ENCODE results near the gene EPHA1. TPM values are rescaled to one million over a fixed set of nuclear protein-coding genes. Genes with fewer than 3 reads are reported as not detected.
"Not testable (repeated sequence)": the region's sequence is repeated elsewhere in the genome, so short reads cannot be mapped to it uniquely, and the experiment has no call there.

The EPHA1 gene
- total RNA-seq, 1 donor = 2.3 TPM

DNA sequence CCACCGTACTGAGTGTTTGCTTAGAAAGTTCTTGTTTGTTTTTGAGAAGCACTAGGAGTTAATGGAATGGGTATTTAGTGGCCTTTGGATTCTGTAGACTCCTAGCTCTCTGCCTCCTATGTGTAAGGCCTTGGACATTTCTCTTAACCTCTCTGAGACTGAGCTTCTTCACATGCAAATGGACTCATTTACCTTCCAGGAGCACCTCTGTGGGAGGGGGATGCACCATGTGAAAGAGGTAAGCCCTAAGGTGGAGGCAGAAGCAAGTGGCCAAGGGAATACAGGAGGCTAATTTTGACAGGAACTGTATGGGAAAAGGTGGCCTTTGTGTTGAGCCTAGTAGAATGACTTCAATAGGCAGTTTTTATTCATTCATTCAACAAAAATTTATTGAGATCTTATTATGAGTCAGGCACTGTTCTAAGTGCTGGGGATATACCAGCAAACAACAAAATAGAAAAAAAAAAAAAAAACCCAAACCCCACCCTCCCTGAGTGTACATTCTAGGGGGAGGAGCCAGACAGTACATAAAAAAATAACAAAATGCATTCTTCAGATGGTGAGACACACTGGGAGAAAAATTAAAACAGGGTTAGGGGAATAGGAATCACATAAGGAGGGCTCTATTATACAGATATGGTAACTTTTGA is 9.2 kb upstream of the EPHA1 start:
- Histone ChIP-seq H3K4me1 (ENCODE audit: insufficient read depth, low read length) (peaks cover 34% of the 10 kb centered on the region), H3K4me3 (ENCODE audit: low read length) (no peak overlapping the region), H3K9me3 (ENCODE audit: low read depth, low read length) (no peaks in the 10 kb centered on the region), H3K27me3 (ENCODE audit: insufficient read depth, low read length) (no peaks in the 10 kb centered on the region)

DNA sequence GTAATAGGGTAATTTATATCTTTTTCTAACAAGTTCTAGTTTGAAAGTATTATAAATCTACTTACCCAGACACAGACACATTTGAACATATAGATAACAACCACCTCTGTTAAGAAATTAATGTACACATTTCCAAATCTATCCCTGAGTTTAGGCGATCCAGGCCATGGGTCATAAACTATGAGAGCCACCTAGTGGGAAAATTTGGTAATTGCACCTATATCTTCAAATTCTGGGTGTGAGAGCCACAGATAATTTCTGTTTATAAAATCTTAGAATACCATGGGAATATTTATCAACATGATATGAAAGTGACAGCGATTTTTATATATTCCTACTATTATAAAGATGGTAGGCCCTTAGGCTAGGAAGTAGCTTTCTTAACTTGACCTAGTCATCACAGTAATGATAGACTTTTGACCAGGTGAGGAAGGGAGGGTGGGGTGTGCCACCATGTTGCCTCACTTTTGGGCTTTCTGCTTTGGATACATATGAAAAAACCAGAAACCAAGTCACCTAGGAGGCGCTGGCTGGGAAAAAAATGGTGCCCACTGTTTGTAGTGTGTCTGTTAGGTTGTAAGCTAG is 8.0 kb upstream of the EPHA1 start:
- H3K4me3 ChIP-seq (ENCODE audit: low read length) = no peak overlapping the region
- no peaks in the 10 kb centered on the region for H3K9me3 ChIP-seq (ENCODE audit: low read depth, low read length)
- H3K4me1 ChIP-seq (ENCODE audit: insufficient read depth, low read length) = peaks cover 46% of the 10 kb centered on the region
- H3K27me3 ChIP-seq (ENCODE audit: insufficient read depth, low read length) = no peaks in the 10 kb centered on the region

DNA sequence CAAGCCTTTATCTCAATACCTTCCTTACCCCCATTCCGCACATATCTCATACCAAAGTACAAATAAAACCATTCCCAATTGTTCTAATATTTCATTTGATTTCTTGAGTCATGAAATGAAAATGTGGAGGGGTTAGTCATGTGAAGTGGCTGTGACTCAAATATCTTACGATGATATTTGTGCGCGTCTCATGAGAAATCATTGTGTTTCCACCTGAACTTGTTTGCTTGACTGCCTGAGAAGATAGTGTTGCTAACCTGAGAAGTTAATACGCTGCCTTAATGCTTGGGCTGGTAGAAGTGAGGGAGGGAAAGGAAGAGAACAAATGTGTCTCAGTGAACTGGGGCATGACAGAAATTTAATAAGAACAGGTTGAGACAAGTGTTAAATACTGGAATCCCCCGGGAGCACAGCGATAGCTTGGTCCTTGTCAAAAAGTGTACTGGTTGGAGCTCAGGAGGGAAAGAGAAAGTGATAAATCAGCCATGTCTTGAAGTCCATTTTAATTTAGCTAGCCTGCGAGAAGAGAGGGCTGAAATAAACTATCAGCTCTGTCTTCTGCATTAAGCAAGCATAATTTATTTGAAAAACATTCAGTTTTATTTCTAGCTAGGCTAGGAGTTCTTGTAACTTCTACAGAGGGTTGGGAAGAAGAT is 7.2 kb upstream of the EPHA1 start:
- H3K4me3 ChIP-seq (ENCODE audit: low read length) = no peak overlapping the region
- no peaks in the 10 kb centered on the region for H3K9me3 ChIP-seq (ENCODE audit: low read depth, low read length)
- no peaks in the 10 kb centered on the region for H3K27me3 ChIP-seq (ENCODE audit: insufficient read depth, low read length)
- H3K4me1 ChIP-seq (ENCODE audit: insufficient read depth, low read length) = peaks cover 54% of the 10 kb centered on the region

DNA sequence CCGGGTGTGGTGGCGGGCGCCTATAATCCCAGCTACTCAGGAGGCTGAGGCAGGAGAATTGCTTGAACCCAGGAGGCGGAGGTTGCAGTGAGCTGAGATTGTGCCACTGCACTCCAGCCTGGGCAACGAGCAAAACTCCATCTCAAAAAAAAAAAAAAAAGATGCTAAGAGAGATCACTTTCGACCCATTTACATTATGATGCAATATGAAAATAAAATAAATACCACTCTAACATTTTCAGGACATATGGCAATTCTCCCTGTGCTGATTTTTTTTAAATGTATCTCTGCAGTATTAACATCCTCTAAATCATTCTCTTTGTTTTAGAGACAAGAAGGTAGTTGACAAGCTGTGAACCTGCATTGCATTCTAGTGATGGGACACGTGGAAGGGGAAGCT is 6.6 kb upstream of the EPHA1 start:
- not testable (repeated sequence) for H3K27me3 ChIP-seq (ENCODE audit: insufficient read depth, low read length); H3K4me3 ChIP-seq (ENCODE audit: low read length)
- H3K4me1 ChIP-seq (ENCODE audit: insufficient read depth, low read length) = peaks cover 59% of the 10 kb centered on the region

DNA sequence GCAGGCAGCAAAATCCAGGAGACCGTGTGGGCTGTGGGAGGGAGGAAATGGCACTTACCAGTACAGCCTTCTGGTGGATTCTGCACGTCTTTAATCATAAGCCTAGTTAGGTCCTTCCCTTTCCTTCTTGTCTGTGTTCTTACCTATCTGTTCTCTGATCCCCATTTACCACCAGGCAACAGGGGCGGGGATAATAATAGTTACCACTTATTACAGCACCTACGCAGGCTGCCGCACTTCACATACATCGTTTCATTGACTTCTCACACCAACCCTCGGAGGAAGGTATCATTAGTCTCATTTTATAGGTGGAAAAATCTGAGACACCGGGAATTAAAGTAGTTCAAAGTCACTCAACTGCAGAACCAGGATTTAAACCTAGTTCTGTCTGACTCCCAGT is 4.5 kb upstream of the EPHA1 start:
- H3K4me1 ChIP-seq (ENCODE audit: insufficient read depth, low read length) = peaks cover 75% of the 10 kb centered on the region
- H3K4me3 ChIP-seq (ENCODE audit: low read length) = no peak overlapping the region
- no peaks in the 10 kb centered on the region for H3K9me3 ChIP-seq (ENCODE audit: low read depth, low read length)
- no peaks in the 10 kb centered on the region for H3K27me3 ChIP-seq (ENCODE audit: insufficient read depth, low read length)

More for the DNA sequence above, 6.6 kb upstream of the EPHA1 start:
- H3K9me3 ChIP-seq (ENCODE audit: low read depth, low read length) = not testable (repeated sequence)

DNA sequence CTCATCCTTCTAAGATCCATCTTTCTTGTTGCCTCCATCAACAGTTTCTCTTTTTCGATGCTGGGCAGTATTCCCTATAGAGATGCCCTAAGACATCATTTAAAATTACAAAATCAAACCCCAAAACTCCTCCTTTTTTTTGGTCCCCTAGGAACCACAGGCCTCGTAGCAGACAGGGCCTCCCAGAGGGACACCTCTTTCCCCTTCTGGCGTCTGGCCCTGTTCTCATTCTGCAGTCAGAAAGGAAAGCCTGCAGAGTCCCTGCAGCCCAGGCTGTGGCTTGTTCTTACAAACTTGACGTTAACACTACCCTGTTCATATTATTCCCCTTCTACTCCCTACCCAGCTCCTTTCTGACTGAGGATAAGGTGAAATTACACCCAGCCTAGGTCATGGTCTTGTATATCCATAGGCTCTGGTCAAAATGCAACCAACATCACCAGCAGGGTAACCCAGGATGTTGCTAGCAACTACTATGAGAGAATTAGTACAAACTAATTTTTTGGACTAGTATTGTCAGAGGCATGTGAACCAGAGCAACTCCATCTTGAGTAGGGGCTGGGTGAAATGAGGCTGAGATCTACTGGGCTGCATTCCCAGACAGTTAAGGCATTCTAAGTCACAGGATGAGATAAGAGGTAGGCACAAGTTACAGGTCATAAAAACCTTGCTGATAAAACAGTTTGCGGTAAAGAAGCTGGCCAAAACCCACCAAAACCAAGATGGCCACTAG is 3.5 kb upstream of the EPHA1 start:
- H3K9me3 ChIP-seq (ENCODE audit: low read depth, low read length) = no peaks in the 10 kb centered on the region
- H3K4me3 ChIP-seq (ENCODE audit: low read length) = no peak overlapping the region
- no peaks in the 10 kb centered on the region for H3K27me3 ChIP-seq (ENCODE audit: insufficient read depth, low read length)
- H3K4me1 ChIP-seq (ENCODE audit: insufficient read depth, low read length) = peaks cover 85% of the 10 kb centered on the region

DNA sequence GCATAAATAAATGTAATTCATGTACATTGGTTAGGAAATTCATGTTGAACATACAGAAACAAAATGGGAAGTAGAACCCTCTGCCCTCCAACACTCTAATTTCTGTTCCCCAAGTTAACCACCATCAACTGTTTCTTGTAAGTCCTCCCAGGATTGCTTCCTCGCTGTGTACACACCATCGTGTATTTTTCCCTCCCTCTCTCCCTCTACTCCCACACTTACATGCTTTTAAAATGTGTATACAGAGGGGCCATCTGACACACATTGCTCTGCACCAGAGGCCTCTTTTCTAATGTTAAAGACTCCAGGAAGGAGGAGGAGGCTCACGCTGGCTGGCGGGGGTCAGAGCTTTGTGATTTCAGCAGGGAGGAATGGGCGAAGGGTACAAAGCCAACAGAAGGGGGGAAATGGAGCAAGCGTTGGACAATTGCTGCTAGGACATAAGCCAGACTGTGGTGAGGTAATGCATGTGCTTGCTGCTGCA is 1.9 kb upstream of the EPHA1 start:
- Histone ChIP-seq H3K4me1 (ENCODE audit: insufficient read depth, low read length) (peaks cover 90% of the 10 kb centered on the region), H3K27me3 (ENCODE audit: insufficient read depth, low read length) (no peaks in the 10 kb centered on the region), H3K4me3 (ENCODE audit: low read length) (no peak overlapping the region), H3K9me3 (ENCODE audit: low read depth, low read length) (no peaks in the 10 kb centered on the region)

DNA sequence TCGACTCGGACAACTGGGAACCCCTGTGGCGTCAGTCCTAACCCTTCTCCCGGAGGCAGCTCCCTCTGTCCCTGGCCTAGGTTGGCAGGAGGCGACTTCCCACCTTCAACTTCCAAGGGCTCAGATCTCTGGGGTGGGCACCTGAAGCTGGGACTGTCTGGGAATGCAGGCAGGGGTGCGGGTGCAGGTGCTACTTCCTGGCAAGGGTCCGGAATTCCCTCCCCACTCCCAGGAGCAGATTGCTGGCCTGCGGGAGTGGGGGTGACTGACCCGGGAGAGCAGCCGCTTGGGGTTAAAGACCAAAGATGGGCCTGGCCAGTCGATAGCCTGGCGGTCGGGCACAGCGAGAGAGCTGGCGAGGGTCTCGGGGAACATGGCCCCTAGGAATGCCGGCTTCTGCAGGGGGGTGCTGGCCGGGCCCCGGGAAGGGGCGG is 387 bp downstream of the EPHA1 start:
- H3K4me3 ChIP-seq (ENCODE audit: low read length) = peak overlapping the region; percentile 36
- peaks cover 72% of the 10 kb centered on the region for H3K4me1 ChIP-seq (ENCODE audit: insufficient read depth, low read length)
- no peaks in the 10 kb centered on the region for H3K9me3 ChIP-seq (ENCODE audit: low read depth, low read length)
- H3K27me3 ChIP-seq (ENCODE audit: insufficient read depth, low read length) = no peaks in the 10 kb centered on the region

DNA sequence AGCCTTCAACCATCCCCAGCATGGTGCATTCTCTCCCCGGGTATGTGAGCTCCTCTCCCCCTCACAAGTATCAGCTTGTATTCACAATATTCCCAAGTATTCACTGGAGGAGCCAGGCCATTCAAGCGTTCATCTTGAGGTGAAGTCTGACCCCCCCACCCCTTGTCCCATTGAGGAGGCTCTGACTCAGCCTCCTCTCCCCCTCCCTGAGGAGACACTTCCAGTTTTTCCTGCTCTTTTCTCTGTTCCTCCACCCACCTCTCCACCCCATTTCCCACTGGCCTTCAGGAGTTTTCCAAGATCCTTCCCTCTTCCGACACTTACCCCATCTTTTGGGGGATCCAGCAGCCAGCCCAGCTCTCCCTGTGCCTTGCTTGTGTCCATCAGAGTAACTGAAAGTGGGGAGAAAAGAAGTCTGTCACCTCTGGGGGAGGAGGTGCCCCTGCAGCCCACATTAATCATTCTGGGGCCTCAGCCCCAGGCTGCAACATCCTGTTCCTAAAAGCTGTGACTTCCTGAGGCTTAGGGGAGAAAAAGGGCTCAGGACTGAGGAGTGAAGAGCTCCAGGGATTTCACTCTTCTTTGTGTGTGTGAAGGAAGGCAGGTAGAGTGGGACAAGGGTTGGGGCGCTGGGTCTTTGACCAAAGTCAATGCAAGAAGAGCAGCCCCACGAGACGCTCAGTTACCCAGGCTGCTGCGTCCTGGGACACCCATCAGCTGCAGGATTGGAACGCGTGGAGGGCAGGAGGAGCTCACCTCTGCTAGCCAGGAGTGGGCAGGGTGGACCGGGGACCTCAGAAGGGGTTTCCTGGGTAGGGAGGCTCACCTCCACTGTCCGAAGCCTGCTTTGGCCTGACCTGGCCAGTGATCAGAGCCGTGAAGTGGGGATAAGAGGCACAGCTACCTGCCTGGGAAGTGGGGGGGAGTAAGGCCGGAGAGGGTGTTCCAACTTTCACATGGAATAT is 1.1 kb downstream of the EPHA1 start:
- peaks cover 65% of the 10 kb centered on the region for H3K4me1 ChIP-seq (ENCODE audit: insufficient read depth, low read length)
- H3K4me3 ChIP-seq (ENCODE audit: low read length) = peak overlapping the region; percentile 36
- H3K27me3 ChIP-seq (ENCODE audit: insufficient read depth, low read length) = no peaks in the 10 kb centered on the region
- H3K9me3 ChIP-seq (ENCODE audit: low read depth, low read length) = no peaks in the 10 kb centered on the region

DNA sequence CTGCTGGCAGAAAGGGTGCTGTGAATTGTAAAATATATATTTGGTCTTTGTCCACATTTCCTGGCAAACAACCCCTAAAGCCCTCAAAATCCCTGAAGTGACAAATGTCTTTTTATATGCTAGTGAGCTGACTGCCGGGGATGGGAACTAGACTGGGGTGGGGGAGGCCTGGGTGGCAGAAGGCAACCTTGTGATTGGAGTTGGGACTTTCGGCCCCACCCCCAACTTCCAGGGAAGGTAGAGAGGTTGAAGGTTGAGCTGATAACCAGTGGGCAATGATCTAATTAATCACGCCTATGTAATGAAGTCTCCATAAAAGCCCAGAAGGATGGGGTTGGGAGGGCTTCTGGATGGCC is 2.7 kb downstream of the EPHA1 start:
- Histone ChIP-seq H3K4me1 (ENCODE audit: insufficient read depth, low read length) (peaks cover 49% of the 10 kb centered on the region), H3K27me3 (ENCODE audit: insufficient read depth, low read length) (no peaks in the 10 kb centered on the region), H3K4me3 (ENCODE audit: low read length) (no peak overlapping the region), H3K9me3 (ENCODE audit: low read depth, low read length) (no peaks in the 10 kb centered on the region)

DNA sequence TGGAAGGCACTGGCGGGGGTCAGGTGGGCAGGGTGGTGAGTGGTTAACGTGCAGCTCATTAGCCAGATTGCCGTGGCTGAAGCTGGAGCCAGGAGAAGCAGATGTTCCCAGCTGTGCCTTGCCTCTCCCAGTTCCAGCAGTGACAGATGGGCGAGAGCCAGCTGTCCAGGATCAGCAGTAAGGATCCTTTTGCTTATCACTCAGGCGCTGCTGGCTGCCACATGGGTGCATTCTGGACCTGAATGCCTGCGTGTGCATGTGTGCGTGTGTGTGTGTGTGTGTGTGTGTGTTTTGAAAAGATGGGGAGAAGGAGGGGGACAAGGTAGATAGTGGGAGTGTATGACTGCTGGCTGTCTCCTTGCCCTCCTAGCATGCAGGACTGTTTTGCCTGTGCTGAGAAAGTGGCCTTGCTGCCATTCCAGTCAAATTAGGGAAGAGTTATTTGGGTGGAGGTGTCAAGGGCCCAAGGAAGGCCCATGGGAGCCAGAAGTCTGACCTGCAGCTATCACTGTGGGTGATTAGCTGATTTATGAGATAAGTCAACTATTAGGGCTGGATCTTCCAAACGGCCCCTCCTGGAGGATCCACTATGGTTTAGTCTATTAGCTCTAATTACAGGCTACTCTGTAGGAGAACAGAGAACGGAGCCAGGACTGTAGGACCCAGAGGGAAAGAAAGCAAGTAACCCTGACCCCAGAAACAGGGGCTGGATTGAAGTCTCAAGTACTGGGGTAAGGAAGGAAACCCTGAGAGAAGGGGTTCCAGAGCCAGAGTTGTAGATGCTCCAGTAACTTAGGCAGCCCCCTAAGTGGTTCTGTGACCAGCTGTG is 3.3 kb downstream of the EPHA1 start:
- no peaks in the 10 kb centered on the region for H3K27me3 ChIP-seq (ENCODE audit: insufficient read depth, low read length)
- H3K4me1 ChIP-seq (ENCODE audit: insufficient read depth, low read length) = peaks cover 44% of the 10 kb centered on the region
- H3K9me3 ChIP-seq (ENCODE audit: low read depth, low read length) = no peaks in the 10 kb centered on the region
- H3K4me3 ChIP-seq (ENCODE audit: low read length) = no peak overlapping the region

DNA sequence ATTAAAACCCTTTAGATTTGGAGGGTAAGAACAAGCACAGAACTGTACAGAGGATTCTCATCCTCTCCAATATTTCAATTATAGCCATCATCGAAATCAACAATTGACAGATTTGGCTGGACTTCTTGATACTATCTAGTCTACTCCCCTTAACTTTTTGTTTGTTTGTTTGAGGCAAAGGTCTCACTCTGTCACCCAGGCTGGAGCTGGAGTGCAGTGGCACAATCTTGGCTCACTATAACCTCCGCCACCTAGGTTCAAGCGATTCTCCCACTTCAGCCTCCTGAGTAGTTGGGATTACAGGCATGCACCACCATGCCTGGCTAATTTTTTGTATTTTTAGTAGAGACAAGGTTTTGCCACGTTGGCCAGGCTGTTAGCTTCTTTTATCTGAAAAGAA is 6.4 kb downstream of the EPHA1 start:
- H3K4me3 ChIP-seq (ENCODE audit: low read length); H3K27me3 ChIP-seq (ENCODE audit: insufficient read depth, low read length); H3K9me3 ChIP-seq (ENCODE audit: low read depth, low read length): not testable (repeated sequence)
- peaks cover 18% of the 10 kb centered on the region for H3K4me1 ChIP-seq (ENCODE audit: insufficient read depth, low read length)

DNA sequence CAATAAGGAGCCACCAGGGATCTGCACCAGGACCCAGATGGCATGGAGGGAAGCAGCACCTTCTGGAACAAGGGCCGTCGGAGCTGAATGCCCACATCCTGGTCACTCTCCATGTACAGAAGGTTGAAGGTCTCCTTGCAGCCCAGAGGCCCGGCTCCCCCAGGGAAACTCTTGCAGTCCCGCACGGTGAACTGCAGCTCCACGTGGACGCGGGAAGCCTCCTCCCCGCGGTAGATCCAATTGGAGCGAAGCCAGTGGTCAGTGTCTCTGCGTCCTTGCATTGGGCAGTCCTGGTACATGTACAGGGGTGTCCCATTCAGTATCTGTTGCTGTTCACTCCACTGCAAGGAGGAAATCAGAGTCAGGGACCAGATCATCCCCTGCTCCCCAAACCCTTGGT is 7.4 kb downstream of the EPHA1 start:
- Histone ChIP-seq H3K27me3 (ENCODE audit: insufficient read depth, low read length) (no peaks in the 10 kb centered on the region), H3K4me3 (ENCODE audit: low read length) (no peak overlapping the region), H3K4me1 (ENCODE audit: insufficient read depth, low read length) (peaks cover 8% of the 10 kb centered on the region), H3K9me3 (ENCODE audit: low read depth, low read length) (no peaks in the 10 kb centered on the region)

DNA sequence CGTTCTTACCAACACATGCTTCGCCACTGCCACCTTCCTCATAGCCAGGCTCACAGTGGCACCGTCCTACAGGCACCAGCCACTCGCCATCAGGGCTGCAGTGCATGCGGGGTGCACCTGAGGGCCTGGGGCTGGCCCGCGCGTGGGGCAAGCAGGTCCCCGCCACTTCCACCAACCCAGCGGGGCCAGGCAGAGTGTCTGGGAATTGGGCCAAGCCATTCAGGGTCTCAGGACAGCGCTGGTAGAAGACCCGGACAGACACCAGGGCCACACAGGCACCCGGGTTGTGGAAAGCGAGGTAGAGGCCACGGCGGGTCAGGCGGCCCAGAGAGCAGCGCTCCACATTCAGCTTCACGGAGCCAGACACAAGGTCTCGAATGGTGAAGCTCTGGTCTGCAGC is 9.0 kb downstream of the EPHA1 start:
- Histone ChIP-seq H3K27me3 (ENCODE audit: insufficient read depth, low read length) (no peaks in the 10 kb centered on the region), H3K4me1 (ENCODE audit: insufficient read depth, low read length) (peaks cover 8% of the 10 kb centered on the region), H3K4me3 (ENCODE audit: low read length) (no peak overlapping the region), H3K9me3 (ENCODE audit: low read depth, low read length) (no peaks in the 10 kb centered on the region)
